Upper lobe of right lung (tissue), 1 donor: Measurements from ENCODE around the gene IRX6. TPM values are rescaled to one million over a fixed set of nuclear protein-coding genes. Genes with fewer than 3 reads are reported as not detected.
A peak's percentile ranks its signal among the peaks of the same experiment; 100 is the strongest.

Experiments used
- ATAC-seq: fragments of 200-7000 bp; cut with Tn5 transposase; one replicate; pipeline ENCODE4 v1.9.1; 2020; ENCODE audit warnings: mild to moderate bottlenecking, moderate library complexity
- DNase-seq: peaks from one replicate; pipeline ENCODE4 v3.0.0-alpha.2; 2020
- H3K27ac ChIP-seq: fragments of 200-600 bp; one replicate; pipeline ENCODE4 v1.8.0; 2022
- H3K27me3 ChIP-seq: fragments of 200-600 bp; one replicate; pipeline ENCODE4 v1.8.0; 2022; ENCODE audit warnings: mild to moderate bottlenecking
- H3K36me3 ChIP-seq: fragments of 200-600 bp; one replicate; pipeline ENCODE4 v1.8.0; 2022
- H3K4me1 ChIP-seq: fragments of 200-600 bp; one replicate; pipeline ENCODE4 v1.8.0; 2022
- H3K4me3 ChIP-seq: fragments of 200-600 bp; one replicate; pipeline ENCODE4 v1.8.0; 2022; ENCODE audit warnings: mild to moderate bottlenecking
- H3K9me3 ChIP-seq: fragments of 200-600 bp; one replicate; pipeline ENCODE4 v1.8.0; 2022
- CTCF ChIP-seq: fragments of 200-600 bp; IDR thresholded peaks from one replicate; pipeline ENCODE4 v1.8.0; 2022; ENCODE audit warnings: antibody characterized with exemption
- intact Hi-C: fragments of 100-400 bp; cut with DNase I; formaldehyde crosslinking; loops from one replicate; pipeline ENCODE4 v1.11.0; 2022
- total RNA-seq: library from RNA; stranded (reverse); fragmentation: NEBNext Ultra II Directional; extraction: Animal tissue kit (Norgen Biotek cat#: 25700); gene quantifications from one replicate; pipeline ENCODE4 v1.2.1, GENCODE V29; 2021
- donor health status: DM: no; HTN: yes; CAD: no; lungs with severe emphysema.

Gene IRX6
- total RNA-seq, 1 donor from 2014 or later = 13.0 TPM

GRCh38 chr16:55322327-55322726 lies 1.7 kb upstream of the IRX6 start:
- no peak overlapping the region for H3K4me3 ChIP-seq
- no peak for ATAC-seq

GRCh38 chr16:55324285-55325079 lies 479 bp downstream of the IRX6 start:
- no peaks in the 10 kb centered on the region for H3K36me3 ChIP-seq
- peaks cover 70% of the 10 kb centered on the region for H3K27me3 ChIP-seq
- DNase-seq = peak; percentile 74
- H3K4me3 ChIP-seq = peak overlapping the region; percentile 45
- intact Hi-C loops = no loop called here
- H3K27ac ChIP-seq = peak overlapping the region; percentile 63
- ATAC-seq = peak; percentile 19
- no peaks in the 10 kb centered on the region for H3K9me3 ChIP-seq
- TF ChIP-seq CTCF = no peak
- H3K4me1 ChIP-seq = peaks cover 3% of the 10 kb centered on the region

More at GRCh38 chr16:55322327-55322726, 1.7 kb upstream of the IRX6 start:
- TF ChIP-seq CTCF = no peak
- intact Hi-C loops = no loop called here
- H3K36me3 ChIP-seq = no peaks in the 10 kb centered on the region
- no peak for DNase-seq
- no peaks in the 10 kb centered on the region for H3K4me1 ChIP-seq
- H3K9me3 ChIP-seq = no peaks in the 10 kb centered on the region
- no peak overlapping the region for H3K27ac ChIP-seq
- H3K27me3 ChIP-seq = peaks cover 55% of the 10 kb centered on the region

- no peak for TF ChIP-seq CTCF
- Histone ChIP-seq H3K4me1 (peaks cover 3% of the 10 kb centered on the region), H3K27ac (peak overlapping the region; percentile 63), H3K36me3 (no peaks in the 10 kb centered on the region), H3K9me3 (no peaks in the 10 kb centered on the region), H3K27me3 (peaks cover 76% of the 10 kb centered on the region), H3K4me3 (peak overlapping the region; percentile 45)
- intact Hi-C loops = no loop called here
- ATAC-seq (peak; percentile 50), DNase-seq (no peak)
Measured at GRCh38 chr16:55325080-55325447, 1.1 kb downstream of the IRX6 start.

GRCh38 chr16:55325458-55326109 lies 1.6 kb downstream of the IRX6 start:
- H3K4me1 ChIP-seq = peaks cover 3% of the 10 kb centered on the region
- H3K36me3 ChIP-seq = no peaks in the 10 kb centered on the region
- intact Hi-C loops = no loop called here
- peak overlapping the region; percentile 45 for H3K4me3 ChIP-seq
- H3K27ac ChIP-seq = no peak overlapping the region
- no peak for DNase-seq
- no peak for ATAC-seq
- TF ChIP-seq CTCF = no peak
- peaks cover 81% of the 10 kb centered on the region for H3K27me3 ChIP-seq
- no peaks in the 10 kb centered on the region for H3K9me3 ChIP-seq

GRCh38 chr16:55326261-55327092 lies 2.5 kb downstream of the IRX6 start:
- DNase-seq = no peak
- intact Hi-C loops = no loop called here
- no peak for TF ChIP-seq CTCF
- peaks cover 81% of the 10 kb centered on the region for H3K27me3 ChIP-seq
- peak overlapping the region; percentile 45 for H3K4me3 ChIP-seq
- ATAC-seq = peak; percentile 7
- H3K27ac ChIP-seq = no peak overlapping the region
- H3K9me3 ChIP-seq = no peaks in the 10 kb centered on the region
- peaks cover 3% of the 10 kb centered on the region for H3K4me1 ChIP-seq
- H3K36me3 ChIP-seq = no peaks in the 10 kb centered on the region
